Neuronal stem cell (in vitro differentiated cells): ENCODE measurements around the gene MIEN1.

Experiments
- DNase-seq: peaks from one replicate; pipeline ENCODE4 v3.0.0-alpha.2; 2013; ENCODE audit warnings: low spot score
- H2AFZ ChIP-seq: one replicate; pipeline ENCODE4 v1.6.1; 2013; ENCODE audit warnings: mild to moderate bottlenecking, low read length, inconsistent platforms
- H2AK5ac ChIP-seq: 2 replicates; pipeline ENCODE4 v1.6.1; 2013; ENCODE audit warnings: low read depth, mild to moderate bottlenecking, inconsistent platforms, low read length, moderate library complexity, mixed read lengths
- H2BK120ac ChIP-seq: 2 replicates; pipeline ENCODE4 v1.6.1; 2013; ENCODE audit warnings: low read depth, mild to moderate bottlenecking, inconsistent platforms, low read length, moderate library complexity, mixed read lengths
- H2BK12ac ChIP-seq: one replicate; pipeline ENCODE4 v1.6.1; 2013; ENCODE audit warnings: low read length, inconsistent platforms
- H2BK15ac ChIP-seq: 2 replicates; pipeline ENCODE4 v1.6.1; 2013; ENCODE audit warnings: mild to moderate bottlenecking, low read length, inconsistent platforms, mixed read lengths
- H2BK5ac ChIP-seq: one replicate; pipeline ENCODE4 v1.6.1; 2013; ENCODE audit warnings: inconsistent platforms, mild to moderate bottlenecking, low read length, moderate library complexity
- H3K14ac ChIP-seq: one replicate; pipeline ENCODE4 v1.6.1; 2013; ENCODE audit warnings: low read length, inconsistent platforms
- H3K18ac ChIP-seq: 2 replicates; pipeline ENCODE4 v1.6.1; 2013; ENCODE audit warnings: low read length, inconsistent platforms
- H3K23ac ChIP-seq: 2 replicates; pipeline ENCODE4 v1.6.1; 2013; ENCODE audit warnings: low read depth, mild to moderate bottlenecking, mixed read lengths, low read length, inconsistent platforms; ENCODE audit not compliant: poor library complexity
- H3K27ac ChIP-seq: replicated peaks from 3 replicates; pipeline ENCODE4 v1.5.1; 2013; ENCODE audit warnings: low read length, inconsistent platforms
- H3K27me3 ChIP-seq, 3 experiments: 2 replicates each; pipeline ENCODE4 v1.6.1; 2013; ENCODE audit warnings: low read length in 3 of 3, mild to moderate bottlenecking in 2 of 3, inconsistent platforms in 1 of 3, low read depth in 1 of 3, mixed read lengths in 1 of 3, moderate library complexity in 1 of 3; ENCODE audit not compliant: control insufficient read depth in 3 of 3, insufficient read depth in 3 of 3
- H3K36me3 ChIP-seq, 2 donors: replicated peaks in 1 of 2; 2 replicates each; pipeline ENCODE4 v1.6.1; 2013; ENCODE audit warnings: low read length in 2 of 2; ENCODE audit not compliant: control insufficient read depth in 2 of 2, insufficient read depth in 2 of 2
- H3K4ac ChIP-seq: 2 replicates; pipeline ENCODE4 v1.6.1; 2013; ENCODE audit warnings: inconsistent platforms, mild to moderate bottlenecking, low read length, moderate library complexity
- H3K4me1 ChIP-seq, 2 donors: 1 replicate in 1 of 2; 2 replicates in 1 of 2; pipeline ENCODE4 v1.6.1; 2013; ENCODE audit warnings: low read length in 2 of 2, low read depth in 1 of 2; ENCODE audit not compliant: control insufficient read depth in 2 of 2, insufficient read depth in 1 of 2
- H3K4me2 ChIP-seq: one replicate; pipeline ENCODE4 v1.6.1; 2013; ENCODE audit warnings: mild to moderate bottlenecking, low read length, inconsistent platforms; ENCODE audit not compliant: insufficient read depth, poor library complexity, severe bottlenecking
- H3K4me3 ChIP-seq, 2 donors: 2 replicates each; pipeline ENCODE4 v1.5.1; 2013; ENCODE audit warnings: low read length in 2 of 2, mild to moderate bottlenecking in 2 of 2, inconsistent platforms in 1 of 2, moderate library complexity in 1 of 2
- H3K79me1 ChIP-seq: one replicate; pipeline ENCODE4 v1.6.1; 2013; ENCODE audit warnings: low read depth, mild to moderate bottlenecking, inconsistent platforms, low read length, moderate library complexity
- H3K9ac ChIP-seq: one replicate; pipeline ENCODE4 v1.6.1; 2013; ENCODE audit warnings: mild to moderate bottlenecking, low read depth, low read length, inconsistent platforms; ENCODE audit not compliant: poor library complexity
- H3K9me3 ChIP-seq, 2 donors: replicated peaks in 1 of 2; 2 replicates each; pipeline versions ENCODE3 to v1.6.1; 2013; ENCODE audit warnings: low read length in 2 of 2, mild to moderate bottlenecking in 2 of 2, inconsistent platforms in 1 of 2, low read depth in 1 of 2, mixed read lengths in 1 of 2, moderate library complexity in 1 of 2; ENCODE audit not compliant: control insufficient read depth in 2 of 2, insufficient read depth in 1 of 2
- H4K8ac ChIP-seq: one replicate; pipeline ENCODE4 v1.6.1; 2013; ENCODE audit warnings: low read depth, mild to moderate bottlenecking, inconsistent platforms, low read length, moderate library complexity
- H4K91ac ChIP-seq: one replicate; pipeline ENCODE4 v1.6.1; 2013; ENCODE audit warnings: low read length, low read depth, mild to moderate bottlenecking, inconsistent platforms; ENCODE audit not compliant: poor library complexity
- WGBS, 2 donors: extraction: QIAGEN DNeasy Blood & Tissue Kit; methylation state at CpG; one replicate each; pipeline ENCODE4 v1.1.7; 2013; ENCODE audit warnings: missing lambda C conversion rate in 2 of 2, mixed read lengths in 1 of 2; ENCODE audit not compliant: insufficient read length in 2 of 2, insufficient replicate concordance in 1 of 2; ENCODE audit errors: extremely low coverage in 2 of 2; 5-methylcytosine and 5-hydroxymethylcytosine counted together

Gene MIEN1

DNA sequence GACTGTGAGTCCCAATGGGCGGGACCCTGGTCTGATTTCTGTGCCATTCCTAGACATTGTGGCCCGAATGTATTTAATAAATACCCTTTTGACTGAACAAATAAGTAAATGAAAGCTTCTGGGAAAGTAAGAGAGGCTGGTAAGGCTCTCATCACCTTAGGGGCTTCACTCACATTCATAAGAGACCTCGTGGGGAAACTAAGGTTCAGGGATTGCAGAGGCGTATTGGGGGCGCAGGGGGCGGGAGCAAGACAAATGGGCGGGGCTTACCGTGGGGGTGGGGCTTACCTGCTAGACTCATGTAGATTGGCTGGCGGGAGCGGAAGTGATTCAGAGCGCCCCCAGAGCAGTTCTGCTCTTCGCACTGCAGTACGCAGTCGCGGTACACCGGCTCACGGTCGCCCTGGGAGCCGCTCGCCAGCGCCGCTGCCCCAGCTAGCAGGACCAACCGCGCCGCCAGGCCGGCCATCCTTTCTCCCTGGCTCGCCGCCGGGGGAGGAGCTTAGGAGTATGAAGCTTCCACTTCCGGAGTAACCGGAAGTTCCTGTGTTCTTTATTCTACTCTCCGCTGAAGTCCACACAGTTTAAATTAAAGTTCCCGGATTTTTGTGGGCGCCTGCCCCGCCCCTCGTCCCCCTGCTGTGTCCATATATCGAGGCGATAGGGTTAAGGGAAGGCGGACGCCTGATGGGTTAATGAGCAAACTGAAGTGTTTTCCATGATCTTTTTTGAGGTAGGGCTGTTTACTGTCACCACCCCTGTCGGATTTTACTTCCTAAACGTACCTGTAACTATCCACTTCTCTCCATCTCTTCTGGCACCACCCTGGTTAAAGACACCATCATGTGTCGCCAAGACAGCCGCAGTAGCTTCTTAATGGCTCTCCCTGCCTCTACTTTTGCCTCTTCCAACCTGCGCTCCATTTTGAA, 42.5 kb downstream of the MIEN1 start, which contains the start of gene PGAP3:
Gene PGAP3 (minus strand): TSS at position 512 of the 929 bp plus-strand sequence. CDS start 43 bp downstream, at position 469.
- no peaks in the 10 kb centered on the region for H3K27me3 ChIP-seq

DNA sequence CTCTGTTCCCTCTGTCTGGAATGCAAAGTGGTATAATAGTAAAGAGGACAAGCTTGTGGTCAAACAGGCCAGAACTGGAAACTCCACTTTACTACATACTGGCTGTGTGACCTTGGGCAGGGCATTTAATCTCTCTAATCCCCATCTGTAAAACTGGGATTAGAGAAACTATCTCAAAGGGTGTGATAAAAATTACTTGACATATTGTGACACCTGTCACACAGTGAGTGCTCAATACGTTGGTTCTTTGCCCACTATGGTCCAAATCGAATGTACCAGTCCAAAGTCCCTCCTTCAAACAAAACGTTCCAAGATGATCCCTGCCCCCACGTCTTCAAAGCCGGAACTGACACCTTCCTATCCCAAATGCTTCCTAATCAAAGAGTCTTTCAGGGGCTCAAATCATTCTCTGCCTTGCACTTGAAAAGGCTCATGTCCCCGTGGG, 43.2 kb downstream of the MIEN1 start:
- no peak overlapping the region for H2BK120ac ChIP-seq
- WGBS, 2 donors: no CpG with 5 or more reads among the region's 6 CpGs
- DNase-seq: no peak
- peaks cover 3 to 10% of the 10 kb centered on the region in 2 donors for H3K36me3 ChIP-seq
- H3K9me3 ChIP-seq: no peaks in the 10 kb centered on the region
- peaks cover 9 to 10% of the 10 kb centered on the region in 2 donors for H3K4me1 ChIP-seq
- H3K27me3 ChIP-seq: no peaks in the 10 kb centered on the region
- H3K27ac ChIP-seq: no peak overlapping the region
- H4K91ac ChIP-seq: no peak overlapping the region
- H3K14ac ChIP-seq: no peak overlapping the region
- no peak overlapping the region for H4K8ac ChIP-seq
- no peak overlapping the region for H3K23ac ChIP-seq
- peak overlapping the region in 1 of 2 donors; percentile 61 for H3K4me3 ChIP-seq
- peak overlapping the region; percentile 97 for H2AFZ ChIP-seq
- H3K4me2 ChIP-seq: peak overlapping the region; percentile 46
- H3K79me1 ChIP-seq: peaks cover 2% of the 10 kb centered on the region
- no peak overlapping the region for H3K9ac ChIP-seq
- no peak overlapping the region for H3K4ac ChIP-seq
- H2BK5ac ChIP-seq: no peak overlapping the region
- no peak overlapping the region for H2BK12ac ChIP-seq
- no peak overlapping the region for H2BK15ac ChIP-seq
- H2AK5ac ChIP-seq: no peak overlapping the region
- no peak overlapping the region for H3K18ac ChIP-seq

More for the DNA sequence above, 42.5 kb downstream of the MIEN1 start, which contains the start of gene PGAP3:
- Histone ChIP-seq H3K36me3 (peaks cover 3 to 11% of the 10 kb centered on the region in 2 donors), H3K4ac (no peak within 1 kb of the TSS), H3K79me1 (peaks cover 2% of the 10 kb centered on the region), H4K8ac (no peak within 1 kb of the TSS), H2BK15ac (no peak within 1 kb of the TSS), H2BK12ac (no peak within 1 kb of the TSS), H3K4me3 (peak within 1 kb of the TSS; percentile 61 to 87), H3K14ac (no peak within 1 kb of the TSS), H3K4me1 (peaks cover 9 to 10% of the 10 kb centered on the region in 2 donors), H3K4me2 (peak within 1 kb of the TSS; percentile 62), H3K9ac (peak within 1 kb of the TSS; percentile 95), H3K9me3 (no peaks in the 10 kb centered on the region), H2AK5ac (no peak within 1 kb of the TSS), H2AFZ (peak within 1 kb of the TSS; percentile 97), H3K18ac (peak within 1 kb of the TSS; percentile 99), H2BK120ac (peak within 1 kb of the TSS; percentile 53), H4K91ac (no peak within 1 kb of the TSS), H2BK5ac (peak within 1 kb of the TSS; percentile 96), H3K23ac (peak within 1 kb of the TSS; percentile 26), H3K27ac (peak within 1 kb of the TSS; percentile 100)
- WGBS, 2 donors: no CpG with 5 or more reads among the region's 45 CpGs
- peak; percentile 87 for DNase-seq

DNA sequence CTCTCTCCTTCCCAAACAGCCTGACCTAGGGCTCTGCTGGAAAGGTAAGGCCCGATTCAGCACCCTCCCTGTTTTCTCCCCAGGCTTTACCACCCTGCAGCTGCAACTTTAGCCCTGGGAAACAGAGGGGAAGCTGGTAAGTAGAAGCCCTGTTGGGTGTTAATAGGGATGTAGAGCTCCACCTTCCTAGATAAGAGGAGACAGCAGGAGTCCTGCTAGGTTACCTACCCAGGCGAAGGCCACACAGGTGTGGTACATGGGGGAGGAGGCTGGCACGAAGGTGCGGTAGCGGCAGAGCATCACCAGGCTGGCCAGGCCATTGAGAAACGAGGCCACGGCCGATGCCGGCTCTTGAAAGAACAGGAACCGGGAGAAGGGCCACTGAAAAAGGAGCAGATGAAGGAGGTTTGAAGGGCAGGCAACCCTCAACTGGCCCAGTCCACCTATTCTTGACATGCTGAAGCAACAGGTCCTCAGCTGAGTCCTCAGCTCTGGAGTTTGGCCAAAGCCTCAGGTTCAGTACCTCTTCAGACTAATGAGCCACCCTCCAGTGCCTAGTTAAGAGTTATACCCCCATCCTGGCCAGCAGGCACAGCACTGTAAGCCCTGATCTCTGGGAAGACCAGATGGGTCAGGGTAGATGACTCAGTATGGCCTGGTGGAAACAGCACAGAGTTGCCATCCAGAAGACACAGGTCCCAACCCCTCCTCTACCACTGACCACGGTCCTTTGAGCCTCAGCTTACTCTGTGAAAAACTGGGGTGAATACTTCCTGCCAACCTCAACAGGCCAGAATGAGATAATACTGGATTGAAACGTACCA, 45.8 kb downstream of the MIEN1 start:
- DNase-seq: no peak
- H3K79me1 ChIP-seq: peaks cover 2% of the 10 kb centered on the region
- no peak overlapping the region for H3K4me2 ChIP-seq
- no peak overlapping the region for H2AFZ ChIP-seq
- no peak overlapping the region for H3K4ac ChIP-seq
- peaks cover 3 to 14% of the 10 kb centered on the region in 2 donors for H3K36me3 ChIP-seq
- no peak overlapping the region for H4K8ac ChIP-seq
- H3K23ac ChIP-seq: no peak overlapping the region
- H2BK120ac ChIP-seq: no peak overlapping the region
- WGBS, 2 donors: no CpG with 5 or more reads among the region's 12 CpGs
- no peaks in the 10 kb centered on the region for H3K9me3 ChIP-seq
- peaks cover 9 to 10% of the 10 kb centered on the region in 2 donors for H3K4me1 ChIP-seq
- peak overlapping the region in 1 of 2 donors; percentile 24 for H3K4me3 ChIP-seq
- H2BK12ac ChIP-seq: no peak overlapping the region
- no peak overlapping the region for H2AK5ac ChIP-seq
- H4K91ac ChIP-seq: no peak overlapping the region
- no peak overlapping the region for H3K18ac ChIP-seq
- no peak overlapping the region for H3K9ac ChIP-seq
- no peak overlapping the region for H2BK5ac ChIP-seq
- H3K27ac ChIP-seq: no peak overlapping the region
- no peak overlapping the region for H2BK15ac ChIP-seq
- H3K27me3 ChIP-seq: no peaks in the 10 kb centered on the region
- no peak overlapping the region for H3K14ac ChIP-seq
